ENCODE data around the gene OR2AG1.

The OR2AG1 gene

DNA sequence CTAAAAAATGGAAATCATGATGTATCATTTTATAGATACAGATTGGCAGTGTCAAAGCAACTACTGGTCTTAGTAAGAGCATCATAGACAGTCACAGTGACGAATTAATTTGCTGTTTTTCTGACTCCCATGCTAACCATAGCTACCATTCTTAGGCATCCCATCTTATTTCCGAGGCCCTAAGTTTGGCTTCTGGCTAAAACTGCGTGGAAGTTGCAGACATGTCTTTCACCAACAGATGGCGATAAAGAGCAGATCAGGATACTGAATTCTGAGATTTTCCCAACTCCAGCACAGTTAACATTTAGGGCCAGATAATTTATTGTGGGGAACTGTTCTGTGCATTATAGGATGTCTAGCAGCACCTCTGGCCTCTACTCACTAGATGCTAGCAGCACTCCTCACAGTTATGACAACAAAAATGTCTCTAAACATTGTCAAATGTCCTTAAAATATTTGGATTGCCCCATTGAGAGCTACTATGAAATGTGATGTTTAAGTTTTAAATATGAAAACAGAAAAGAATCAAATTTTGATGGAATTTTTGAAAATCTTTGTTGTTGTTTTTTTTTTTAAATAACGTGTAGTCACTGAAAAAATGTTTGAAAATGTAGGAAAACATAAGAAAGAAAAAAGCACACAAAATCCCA, 27.4 kb upstream of the OR2AG1 start:
- TF ChIP-seq POLR2AphosphoS5 (IDR thresholded peaks at IDR 0.05; ENCODE audit: low read depth, low read length) (no peak), SIN3A (IDR thresholded peaks at IDR 0.05; ENCODE audit: borderline replicate concordance, insufficient read depth, low read length) (no peak), TAF1 (IDR thresholded peaks at IDR 0.05; ENCODE audit: borderline replicate concordance, insufficient read depth, low read length) (no peak), FOXP2 (optimal IDR thresholded peaks at IDR 0.05; ENCODE audit: borderline replicate concordance, extremely low read depth, extremely low read length, insufficient read depth) (no peak)
- TF ChIP-seq, protein P1, sequence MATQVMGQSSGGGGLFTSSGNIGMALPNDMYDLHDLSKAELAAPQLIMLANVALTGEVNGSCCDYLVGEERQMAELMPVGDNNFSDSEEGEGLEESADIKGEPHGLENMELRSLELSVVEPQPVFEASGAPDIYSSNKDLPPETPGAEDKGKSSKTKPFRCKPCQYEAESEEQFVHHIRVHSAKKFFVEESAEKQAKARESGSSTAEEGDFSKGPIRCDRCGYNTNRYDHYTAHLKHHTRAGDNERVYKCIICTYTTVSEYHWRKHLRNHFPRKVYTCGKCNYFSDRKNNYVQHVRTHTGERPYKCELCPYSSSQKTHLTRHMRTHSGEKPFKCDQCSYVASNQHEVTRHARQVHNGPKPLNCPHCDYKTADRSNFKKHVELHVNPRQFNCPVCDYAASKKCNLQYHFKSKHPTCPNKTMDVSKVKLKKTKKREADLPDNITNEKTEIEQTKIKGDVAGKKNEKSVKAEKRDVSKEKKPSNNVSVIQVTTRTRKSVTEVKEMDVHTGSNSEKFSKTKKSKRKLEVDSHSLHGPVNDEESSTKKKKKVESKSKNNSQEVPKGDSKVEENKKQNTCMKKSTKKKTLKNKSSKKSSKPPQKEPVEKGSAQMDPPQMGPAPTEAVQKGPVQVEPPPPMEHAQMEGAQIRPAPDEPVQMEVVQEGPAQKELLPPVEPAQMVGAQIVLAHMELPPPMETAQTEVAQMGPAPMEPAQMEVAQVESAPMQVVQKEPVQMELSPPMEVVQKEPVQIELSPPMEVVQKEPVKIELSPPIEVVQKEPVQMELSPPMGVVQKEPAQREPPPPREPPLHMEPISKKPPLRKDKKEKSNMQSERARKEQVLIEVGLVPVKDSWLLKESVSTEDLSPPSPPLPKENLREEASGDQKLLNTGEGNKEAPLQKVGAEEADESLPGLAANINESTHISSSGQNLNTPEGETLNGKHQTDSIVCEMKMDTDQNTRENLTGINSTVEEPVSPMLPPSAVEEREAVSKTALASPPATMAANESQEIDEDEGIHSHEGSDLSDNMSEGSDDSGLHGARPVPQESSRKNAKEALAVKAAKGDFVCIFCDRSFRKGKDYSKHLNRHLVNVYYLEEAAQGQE (IDR thresholded peaks at IDR 0.05; ENCODE audit: insufficient read depth in 1 of 2, low read depth in 2 of 2, low read length in 2 of 2): no peak

DNA sequence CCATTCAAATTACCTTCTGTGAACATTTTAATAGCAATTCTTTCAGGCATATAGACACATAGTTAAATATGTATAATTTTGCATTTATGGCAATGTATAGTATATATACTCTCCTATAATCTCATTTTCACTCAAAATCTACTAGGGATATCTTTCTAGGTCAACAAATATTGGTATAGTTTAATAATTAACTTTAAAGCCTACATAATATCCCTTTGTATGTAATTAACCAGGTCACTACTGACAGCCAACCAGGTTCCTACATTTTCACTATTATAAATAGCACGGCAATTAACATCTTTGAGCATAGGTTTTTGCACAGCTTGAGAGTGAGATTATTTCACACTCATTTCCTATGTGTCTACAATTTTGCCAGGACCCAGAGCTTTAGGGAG, 26.9 kb upstream of the OR2AG1 start:
- no peak for TF ChIP-seq TAF1 (IDR thresholded peaks at IDR 0.05; ENCODE audit: borderline replicate concordance, insufficient read depth, low read length)
- TF ChIP-seq SIN3A (IDR thresholded peaks at IDR 0.05; ENCODE audit: borderline replicate concordance, insufficient read depth, low read length): no peak
- TF ChIP-seq, protein P1 (IDR thresholded peaks at IDR 0.05; ENCODE audit: insufficient read depth in 1 of 2, low read depth in 2 of 2, low read length in 2 of 2): no peak
- TF ChIP-seq POLR2AphosphoS5 (IDR thresholded peaks at IDR 0.05; ENCODE audit: low read depth, low read length): no peak
- no peak for TF ChIP-seq FOXP2 (optimal IDR thresholded peaks at IDR 0.05; ENCODE audit: borderline replicate concordance, extremely low read depth, extremely low read length, insufficient read depth)

DNA sequence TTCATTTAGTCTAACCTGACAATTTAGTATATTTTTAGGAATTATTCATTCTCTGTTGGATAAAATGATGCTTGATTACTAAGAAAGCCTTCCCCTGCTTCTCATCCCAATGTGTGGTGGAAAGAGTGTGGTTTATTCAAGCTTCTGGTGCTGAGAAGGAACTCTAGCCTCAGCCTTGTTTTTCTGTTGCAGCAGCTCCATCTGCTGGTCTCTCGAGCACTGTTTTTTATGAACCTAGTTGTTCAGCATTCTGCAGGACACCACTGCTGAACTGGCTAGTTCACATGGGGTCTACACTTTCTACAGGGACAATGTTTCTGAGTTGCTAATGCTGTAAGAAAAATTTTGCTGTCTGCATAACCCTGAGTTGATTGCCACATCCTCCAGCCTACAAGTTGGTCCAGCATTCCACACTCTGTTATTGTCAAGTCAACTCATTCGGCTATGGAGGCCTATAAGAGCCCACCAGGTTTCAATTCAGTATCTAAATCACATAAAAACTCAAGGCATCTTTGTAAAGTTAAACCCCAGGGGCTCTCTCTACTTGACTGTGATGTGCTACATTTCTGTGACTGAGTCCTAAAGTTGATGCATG, 25.4 kb upstream of the OR2AG1 start:
- no peak for TF ChIP-seq TAF1 (IDR thresholded peaks at IDR 0.05; ENCODE audit: borderline replicate concordance, insufficient read depth, low read length)
- TF ChIP-seq, protein P1 (IDR thresholded peaks at IDR 0.05; ENCODE audit: insufficient read depth in 1 of 2, low read depth in 2 of 2, low read length in 2 of 2): no peak
- no peak for TF ChIP-seq SIN3A (IDR thresholded peaks at IDR 0.05; ENCODE audit: borderline replicate concordance, insufficient read depth, low read length)
- TF ChIP-seq POLR2AphosphoS5 (IDR thresholded peaks at IDR 0.05; ENCODE audit: low read depth, low read length): no peak
- TF ChIP-seq FOXP2 (optimal IDR thresholded peaks at IDR 0.05; ENCODE audit: borderline replicate concordance, extremely low read depth, extremely low read length, insufficient read depth): no peak

DNA sequence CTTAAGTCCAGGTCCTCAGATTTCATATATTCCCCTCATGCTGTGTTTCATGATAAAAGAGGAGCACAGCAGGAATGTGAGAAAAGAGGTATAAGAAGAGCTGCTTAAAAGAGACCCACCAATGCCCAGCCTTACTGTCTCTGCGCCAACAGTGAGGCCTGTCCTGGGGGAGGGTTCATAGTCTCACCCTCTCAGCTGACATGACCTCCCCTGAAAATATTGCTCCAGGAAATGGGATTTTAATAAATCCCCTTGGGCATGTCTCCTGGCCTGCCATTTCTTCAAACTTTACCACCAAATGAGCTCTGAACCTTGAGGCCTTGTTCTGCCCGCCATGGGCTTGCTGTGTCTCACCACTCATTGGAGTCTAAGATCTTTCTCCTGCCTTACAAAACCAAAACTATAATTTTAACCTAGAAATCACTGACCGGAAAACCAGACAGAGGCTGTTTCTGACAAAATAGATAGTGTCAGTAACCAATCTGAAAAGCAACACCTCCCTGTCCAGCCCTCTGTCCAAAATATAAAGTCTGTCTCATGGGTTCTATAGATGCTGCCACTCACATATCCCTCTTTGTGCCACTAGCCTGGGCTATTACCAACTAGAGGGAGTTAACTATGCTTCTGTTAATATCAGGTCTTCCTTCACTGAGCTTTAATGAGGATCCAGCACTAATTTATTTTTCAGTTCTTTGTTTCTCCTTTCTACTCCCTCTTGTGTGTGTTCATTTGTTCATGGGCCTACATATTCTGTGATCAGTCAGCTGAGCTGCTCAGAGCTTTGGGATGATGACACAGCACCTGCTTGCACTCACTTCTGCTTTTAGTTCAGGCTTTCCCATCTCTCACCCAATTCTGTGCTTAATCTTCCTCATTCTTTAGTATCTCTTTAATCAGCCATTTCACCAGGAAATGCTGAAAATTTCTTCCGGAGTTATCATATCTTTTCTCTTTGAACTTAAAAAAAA, 10.6 kb upstream of the OR2AG1 start, which contains the start of gene OR2AG2:
OR2AG2 (minus strand) TSS at position 51 of the 968 bp plus-strand sequence. CDS start 3,019 bp downstream, outside the sequence.
- TF ChIP-seq, protein P1 (IDR thresholded peaks at IDR 0.05; ENCODE audit: insufficient read depth in 1 of 2, low read depth in 2 of 2, low read length in 2 of 2): no peak
- TF ChIP-seq POLR2AphosphoS5 (IDR thresholded peaks at IDR 0.05; ENCODE audit: low read depth, low read length) (no peak), TAF1 (IDR thresholded peaks at IDR 0.05; ENCODE audit: borderline replicate concordance, insufficient read depth, low read length) (no peak), FOXP2 (optimal IDR thresholded peaks at IDR 0.05; ENCODE audit: borderline replicate concordance, extremely low read depth, extremely low read length, insufficient read depth) (no peak), SIN3A (IDR thresholded peaks at IDR 0.05; ENCODE audit: borderline replicate concordance, insufficient read depth, low read length) (no peak)
